Erythroblast (primary cell): ENCODE data around the gene MNT.

Experiments
- DNase-seq, 2 experiments: peaks; one replicate each; lab custom pipeline; 2025; lab: John Stamatoyannopoulos, UW
- GATA1 ChIP-seq: IDR thresholded peaks from 2 replicates; pipeline ENCODE4 v1.6.1; 2011; ENCODE audit warnings: low read depth, mild to moderate bottlenecking, control low read depth, low read length, moderate library complexity
- POLR2A ChIP-seq: IDR thresholded peaks from 2 replicates; pipeline ENCODE4 v1.6.1; 2011; ENCODE audit warnings: mild to moderate bottlenecking, low read length

MNT gene

DNA sequence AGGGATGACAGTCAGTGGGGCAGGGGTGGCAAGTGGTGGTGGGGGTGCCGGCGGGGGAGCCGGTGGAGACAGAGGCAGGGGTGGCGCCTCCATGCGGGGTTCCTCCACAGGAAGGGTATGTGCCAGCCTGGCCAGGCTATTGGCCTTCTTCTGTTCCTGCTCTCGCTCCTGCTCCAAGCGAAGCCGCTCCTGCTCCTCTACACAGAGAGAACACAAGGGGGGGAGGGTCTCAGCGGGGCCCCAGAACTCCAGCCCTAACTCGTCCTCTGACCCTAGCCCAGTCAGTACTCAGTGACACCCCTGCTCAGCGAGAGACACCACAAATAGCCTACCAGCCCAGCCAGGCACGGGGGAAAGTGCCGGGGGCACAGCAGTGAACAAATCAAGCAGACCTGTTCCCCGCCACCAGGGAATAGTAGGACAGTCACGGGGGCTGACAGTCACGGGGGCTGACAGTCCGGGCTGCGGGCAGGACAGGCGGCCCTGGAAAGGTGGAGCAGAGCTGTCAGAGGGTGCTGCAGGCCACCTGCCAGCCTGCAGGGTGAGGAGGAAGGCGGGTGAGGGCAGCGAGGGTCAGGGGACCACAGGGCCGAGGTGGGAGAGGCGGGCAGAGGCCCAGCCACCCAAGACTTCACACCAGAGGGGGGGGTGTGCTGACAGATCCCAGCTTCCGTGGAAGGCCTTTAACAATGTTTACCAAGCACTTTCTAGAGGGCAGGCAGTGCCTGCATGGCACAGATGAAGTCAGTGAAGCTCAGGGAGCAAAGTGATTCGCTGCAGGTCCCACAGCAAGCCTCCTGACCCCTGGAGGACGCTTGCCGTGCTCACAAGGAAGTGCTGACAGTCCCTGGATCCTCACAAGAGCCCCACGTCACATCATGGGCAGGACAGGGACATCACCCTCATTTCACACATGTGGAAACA is 5.3 kb downstream of the MNT start:
- TF ChIP-seq GATA1 (no peak), POLR2A (no peak)
- DNase-seq = peak; percentile 46 to 48

- no peak for DNase-seq
- TF ChIP-seq POLR2A (no peak), GATA1 (no peak)
Measured at GRCh38 chr17:2394775-2395201, 6.1 kb downstream of the MNT start.

DNA sequence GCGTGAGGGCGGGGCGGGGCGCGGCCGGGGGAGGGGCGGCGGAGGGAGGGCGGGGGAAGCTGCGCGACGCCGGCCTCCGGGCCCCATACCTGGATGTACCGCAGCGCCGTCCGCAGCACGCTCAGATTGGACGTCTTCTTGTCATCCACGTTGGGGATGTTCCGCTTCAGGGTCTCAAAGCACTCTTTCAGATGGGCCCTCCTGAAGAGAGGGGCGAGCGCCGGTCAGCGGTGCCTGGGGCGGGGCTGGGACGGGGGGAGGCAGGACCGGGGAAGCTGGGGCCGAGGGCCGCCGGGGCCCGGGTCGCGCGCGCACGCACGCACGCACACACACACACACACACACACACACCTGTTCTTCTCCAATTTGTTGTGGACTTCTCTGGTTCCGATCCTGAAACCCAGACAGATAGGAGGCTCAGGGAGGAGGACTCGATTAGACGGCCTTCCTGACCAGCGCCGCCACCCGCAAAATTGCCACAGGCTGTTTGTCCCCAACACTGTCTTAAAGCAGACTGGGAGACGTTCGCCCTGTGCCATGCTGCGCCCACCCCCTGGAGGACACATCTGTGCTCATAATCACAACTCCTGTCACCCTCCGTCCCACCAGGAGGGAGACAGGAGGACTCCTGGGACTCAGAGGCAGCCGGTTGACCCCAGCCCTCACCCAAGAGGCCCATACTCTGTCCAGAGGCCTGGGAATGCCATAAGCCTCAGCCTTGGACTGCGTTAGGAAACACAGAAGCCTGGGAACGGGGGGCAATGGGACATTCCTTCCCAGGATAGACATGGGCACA is 6.7 kb downstream of the MNT start:
- peak in 1 of 2 experiments; percentile 53 for DNase-seq

DNA sequence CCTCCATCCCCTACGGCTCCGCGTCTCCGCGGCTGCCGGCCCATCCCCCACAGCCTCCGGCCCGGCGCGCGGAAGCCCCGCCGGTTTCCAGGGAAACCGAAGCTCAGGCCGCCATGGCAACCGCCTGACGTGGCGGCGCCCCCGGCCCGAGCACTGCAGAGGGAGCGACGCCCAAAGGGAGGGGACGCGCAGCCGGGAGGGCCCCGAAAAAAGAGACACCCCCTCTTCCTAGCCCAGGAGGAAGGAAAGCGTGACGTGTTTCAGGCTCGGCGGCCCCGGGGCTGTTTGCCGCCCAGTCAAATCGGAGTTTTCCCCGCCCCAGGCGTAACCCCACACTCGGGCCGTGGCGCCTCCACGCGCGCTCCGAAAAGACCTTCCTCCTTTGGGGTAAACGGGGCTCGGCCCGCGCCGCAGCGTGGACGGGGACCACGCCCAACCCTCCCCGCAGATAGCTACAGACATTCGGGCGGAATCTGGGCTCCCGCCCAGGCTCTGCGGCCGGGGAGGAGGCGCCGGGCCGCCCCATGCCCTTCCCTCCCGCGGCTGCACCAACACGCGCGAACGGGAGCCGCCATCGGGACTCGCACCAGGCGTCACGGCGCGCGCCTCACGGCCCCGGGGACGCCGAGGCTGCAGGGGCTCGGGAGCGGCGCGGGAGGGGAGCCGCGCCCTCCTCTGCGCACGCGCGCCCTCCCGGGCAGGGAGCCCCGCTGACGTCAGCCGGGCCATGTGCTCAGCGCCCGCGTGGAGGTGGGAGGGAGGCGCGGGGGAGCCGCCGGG is 7.5 kb downstream of the MNT start:
- peak; percentile 43 for TF ChIP-seq POLR2A
- no peak for TF ChIP-seq GATA1
- DNase-seq = peak; percentile 88 to 93

More for the DNA sequence above, 6.7 kb downstream of the MNT start:
- TF ChIP-seq POLR2A = no peak
- TF ChIP-seq GATA1 = no peak

- peak; percentile 95 to 98 for DNase-seq
- no peak for TF ChIP-seq GATA1
- peak; percentile 52 for TF ChIP-seq POLR2A
Measured at GRCh38 chr17:2392252-2393173, 8.3 kb downstream of the MNT start.

DNA sequence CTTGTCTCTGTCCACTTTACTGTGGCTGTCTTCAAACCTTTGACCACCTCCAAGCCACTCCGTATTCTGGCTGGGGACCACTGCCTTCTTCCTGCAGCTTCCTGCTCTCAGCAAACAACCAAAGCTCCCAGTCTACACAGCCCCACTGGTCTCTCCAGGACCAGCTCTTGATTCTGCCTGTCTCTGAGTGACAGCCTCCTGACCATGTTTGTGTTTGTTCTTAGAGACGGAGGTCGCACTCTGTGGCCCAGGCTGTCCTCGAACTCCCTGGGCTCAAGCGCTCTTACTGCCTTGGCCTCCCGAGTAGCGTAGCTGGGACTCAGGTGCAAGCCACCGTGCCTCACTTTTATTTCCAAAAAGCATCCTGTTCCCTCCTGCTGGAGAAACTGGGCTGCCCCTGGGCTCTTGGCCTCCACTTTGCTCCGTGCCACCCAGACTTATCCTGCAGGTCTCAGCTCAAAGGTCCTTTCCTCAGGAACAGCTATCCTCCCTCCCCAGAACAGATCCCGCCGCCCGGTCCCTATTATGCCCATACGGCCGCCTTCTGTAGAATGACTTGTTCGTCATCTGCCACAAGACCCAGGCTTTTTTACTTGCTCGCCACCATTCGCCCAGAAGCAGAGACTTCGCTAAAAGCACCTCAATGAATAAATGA is 9.1 kb downstream of the MNT start:
- peak in 1 of 2 experiments; percentile 44 for DNase-seq
- no peak for TF ChIP-seq POLR2A
- no peak for TF ChIP-seq GATA1

- TF ChIP-seq POLR2A (no peak), GATA1 (no peak)
- no peak for DNase-seq
Measured at GRCh38 chr17:2390199-2390836, 10.5 kb downstream of the MNT start.

GRCh38 chr17:2388683-2389055 is 12.2 kb downstream of the MNT start:
- DNase-seq = peak; percentile 28 to 40
- TF ChIP-seq POLR2A (no peak), GATA1 (no peak)

- DNase-seq = no peak
- TF ChIP-seq POLR2A (no peak), GATA1 (no peak)
Measured at GRCh38 chr17:2388020-2388682, 12.7 kb downstream of the MNT start.

- TF ChIP-seq GATA1 = no peak
- TF ChIP-seq POLR2A = no peak
- DNase-seq = no peak
Measured at GRCh38 chr17:2387086-2388019, 13.5 kb downstream of the MNT start.
